ENCODE data around the gene ILF3. TPM values are rescaled to one million over a fixed set of nuclear protein-coding genes. Genes with fewer than 3 reads are reported as not detected.

ILF3 gene
- total and polyA plus RNA-seq, 2 experiments from 2014 or later, result 573 to 616 TPM

- TF ChIP-seq ZNF462 (CRISPR knock-in tag; IDR thresholded peaks at IDR 0.05) (no peak), NANOG (IDR thresholded peaks at IDR 0.05; ENCODE audit: borderline replicate concordance) (no peak), STAT1 (IDR thresholded peaks at IDR 0.05; ENCODE audit: unreplicated experiment) (no peak)
Observed at GRCh38 chr19:10644260-10645007, 9.7 kb upstream of the ILF3 start (continued).

- Mint-ChIP-seq H3K27ac (no peak overlapping the region), H3K9me3 (no peaks in the 10 kb centered on the region), H3K27me3 (ENCODE audit: insufficient read depth, low read depth, poor library complexity) (peaks cover 21% of the 10 kb centered on the region), H3K4me1 (peaks cover 31% of the 10 kb centered on the region), H3K4me3 (no peak overlapping the region), H3K36me3 (ENCODE audit: low read depth) (peaks cover 25% of the 10 kb centered on the region)
- H3K79me2 ChIP-seq (replicated peaks; ENCODE audit: insufficient read depth), result 0 out of 2 replicates have a peak, but pooled peaks cover under 1% of the 10 kb centered on the region
- H3K27ac ChIP-seq (ENCODE audit: low read depth), result no peak overlapping the region
- no peaks in the 10 kb centered on the region for H3K27me3 ChIP-seq (ENCODE audit: insufficient read depth)
- H3K4me3 ChIP-seq, result no peak overlapping the region
- H3K36me3 ChIP-seq (ENCODE audit: insufficient read depth), result peaks cover 6% of the 10 kb centered on the region; the same call in 1 of the 2 replicates
- H3K9me2 ChIP-seq (ENCODE audit: insufficient read depth), result no peaks in the 10 kb centered on the region
- H3K4me1 ChIP-seq (ENCODE audit: insufficient read depth), result peaks cover 19% of the 10 kb centered on the region
- no peak for ATAC-seq
- DNase-seq (ENCODE audit: low spot score), result no peak
- no peak overlapping the region for H3K4me2 ChIP-seq
- peaks cover 17% of the 10 kb centered on the region; the same call in 1 of the 2 replicates for H3F3A ChIP-seq (replicated peaks; ENCODE audit: low read depth)
- no peak overlapping the region for H2AFZ ChIP-seq
- 0 out of 2 replicates have a peak, but pooled peaks cover 3% of the 10 kb centered on the region for H4K20me1 ChIP-seq (replicated peaks; ENCODE audit: insufficient read depth)
- no peak for TF ChIP-seq EZH2 (IDR thresholded peaks at IDR 0.05; ENCODE audit: low read depth, unreplicated experiment)
- TF ChIP-seq ZNF331 (CRISPR knock-in tag; IDR thresholded peaks at IDR 0.05; ENCODE audit: low read depth), result no peak
Observed at GRCh38 chr19:10646456-10647159, 7.5 kb upstream of the ILF3 start.
